Measurements from ENCODE around the gene CCDC179. TPM values are rescaled to one million over a fixed set of nuclear protein-coding genes. Genes with fewer than 3 reads are reported as not detected.

The CCDC179 gene
- total RNA-seq, result not detected in 2 replicates

DNA sequence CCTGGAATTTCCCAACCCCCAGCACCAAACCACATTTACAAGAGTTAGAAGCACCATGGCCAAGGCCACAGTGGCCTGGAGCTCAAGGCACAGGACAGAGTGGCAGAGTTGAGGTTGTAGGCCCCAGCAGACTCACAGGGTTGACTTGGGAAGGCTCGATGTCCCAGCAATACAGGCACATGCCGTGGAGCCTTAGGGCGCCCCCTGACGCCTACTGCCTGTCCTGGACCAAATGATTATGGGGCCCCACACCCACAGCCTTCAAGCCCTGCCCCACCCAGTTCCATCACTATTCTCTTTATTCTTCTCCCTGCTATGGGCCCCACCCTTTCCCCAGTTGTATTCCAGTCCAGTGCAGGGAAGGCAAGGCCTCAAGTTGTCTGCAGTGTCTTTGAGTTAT is at the start of gene CCDC179:
Gene CCDC179 (minus strand): TSS at position 234 of the 400 bp plus-strand sequence. CDS start 53 bp downstream, at position 181.
- DNase-seq (ENCODE audit: low read depth in 2 of 2), result no peak

DNA sequence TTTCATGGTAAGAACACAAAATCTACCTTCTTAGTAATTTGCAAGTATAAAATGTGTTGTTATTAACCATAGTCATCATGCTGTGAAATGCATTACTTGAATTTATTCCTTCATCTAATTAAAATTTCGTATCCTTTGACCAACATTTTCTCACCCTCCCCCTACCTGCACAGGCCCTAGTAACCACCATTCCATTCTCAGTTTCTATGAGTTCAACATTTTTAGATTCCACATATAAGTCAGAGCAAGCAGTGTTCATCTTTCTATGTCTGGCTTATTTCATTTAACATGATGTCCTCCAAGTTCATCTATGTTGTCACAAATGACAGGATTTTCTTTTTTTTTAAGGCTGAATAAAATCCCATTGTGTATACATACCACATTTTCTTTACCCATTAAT is 43.5 kb upstream of the CCDC179 start:
- no peak for DNase-seq (ENCODE audit: low read depth in 2 of 2)

DNA sequence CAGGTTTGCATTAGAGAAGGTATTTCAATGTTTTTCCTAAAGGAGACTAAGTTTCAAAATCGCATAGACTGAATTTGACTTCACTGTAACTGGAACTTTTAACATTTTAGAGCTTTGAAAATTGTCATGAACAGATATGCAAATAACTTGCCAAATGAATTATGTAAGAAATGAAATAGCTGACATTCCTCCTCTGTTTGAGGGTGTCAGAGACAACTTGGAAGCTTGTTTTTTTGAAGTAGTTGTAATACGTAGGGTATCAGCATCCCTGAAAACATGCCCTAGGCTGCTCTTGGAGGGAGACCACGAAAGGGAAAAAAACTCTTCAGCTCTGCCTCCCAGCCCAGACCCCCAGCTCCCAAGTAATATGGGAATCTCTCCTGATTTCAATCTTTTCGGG is 41.3 kb upstream of the CCDC179 start:
- no peak for DNase-seq (ENCODE audit: low read depth in 2 of 2)

DNA sequence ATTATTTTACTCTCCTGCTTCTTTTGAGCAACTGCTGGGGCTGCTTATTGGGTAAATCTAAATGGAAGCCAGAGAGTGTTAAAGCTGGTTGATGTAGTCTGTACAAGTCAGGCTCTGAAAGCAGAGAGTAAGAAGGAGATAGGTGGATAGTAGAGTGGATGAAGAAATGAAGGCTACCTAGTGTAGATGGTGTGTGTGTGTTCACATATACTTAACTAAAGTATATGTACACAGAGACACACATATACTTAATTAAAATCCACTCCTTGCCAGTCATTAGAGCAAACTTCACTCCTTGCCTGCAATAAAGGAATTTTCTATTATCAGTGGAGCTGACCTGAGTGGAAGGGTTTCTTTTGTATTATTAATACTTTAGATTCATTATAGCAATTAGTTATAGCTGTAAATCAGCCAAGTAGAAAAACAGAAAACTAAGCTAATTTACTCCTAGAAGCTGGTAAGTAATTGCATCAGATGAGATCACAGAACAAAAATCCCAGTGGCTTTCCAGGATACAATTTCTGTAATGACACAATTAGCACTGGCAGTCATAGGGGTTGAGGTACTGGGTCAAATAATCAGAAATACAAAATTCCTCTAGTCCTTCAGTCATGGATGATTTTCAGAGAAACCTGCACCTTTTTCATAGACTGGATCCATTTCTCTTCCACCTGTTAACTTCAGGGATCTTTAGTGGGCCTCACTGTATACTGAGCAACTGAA is 40.7 kb upstream of the CCDC179 start:
- DNase-seq (ENCODE audit: low read depth in 2 of 2), result no peak

DNA sequence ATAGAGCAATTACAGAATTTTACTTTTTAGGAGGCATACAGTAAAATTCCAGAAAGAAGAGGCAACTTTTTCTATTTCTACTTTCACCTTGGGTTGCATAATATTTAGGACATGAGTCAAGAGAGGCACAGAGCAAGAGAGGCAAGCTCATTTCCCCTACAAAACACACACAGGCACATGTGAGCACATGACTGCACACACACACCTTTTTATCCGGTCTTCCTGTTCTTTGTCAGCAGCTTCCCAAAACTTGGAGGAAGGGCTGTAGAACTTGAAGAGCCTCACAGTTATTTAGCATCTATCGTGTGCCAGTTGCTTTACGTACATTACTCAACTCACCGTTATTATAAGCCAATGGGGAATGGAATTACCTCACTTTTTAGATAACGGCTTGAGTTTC is 37.8 kb upstream of the CCDC179 start:
- no peak for DNase-seq (ENCODE audit: low read depth in 2 of 2)

DNA sequence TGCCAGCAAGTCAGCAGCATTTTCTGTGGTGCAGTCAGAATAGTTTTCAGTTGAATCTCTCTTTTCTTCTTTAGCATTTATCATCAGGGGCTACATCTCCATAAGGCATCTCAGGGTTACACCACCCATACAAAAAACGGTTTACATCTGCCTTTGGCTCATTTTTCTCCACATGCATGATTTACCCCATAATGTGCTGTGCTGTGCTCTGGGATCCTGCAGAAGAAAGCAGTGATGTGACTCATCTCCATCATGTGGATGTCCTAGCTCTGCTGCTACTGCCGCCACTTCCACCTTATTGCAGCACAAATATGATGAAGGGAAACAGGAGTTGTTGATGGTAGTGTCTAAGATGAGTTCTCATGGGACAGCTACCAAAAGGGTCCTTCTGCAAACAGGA is 30.0 kb upstream of the CCDC179 start:
- no peak for DNase-seq (ENCODE audit: low read depth in 2 of 2)

DNA sequence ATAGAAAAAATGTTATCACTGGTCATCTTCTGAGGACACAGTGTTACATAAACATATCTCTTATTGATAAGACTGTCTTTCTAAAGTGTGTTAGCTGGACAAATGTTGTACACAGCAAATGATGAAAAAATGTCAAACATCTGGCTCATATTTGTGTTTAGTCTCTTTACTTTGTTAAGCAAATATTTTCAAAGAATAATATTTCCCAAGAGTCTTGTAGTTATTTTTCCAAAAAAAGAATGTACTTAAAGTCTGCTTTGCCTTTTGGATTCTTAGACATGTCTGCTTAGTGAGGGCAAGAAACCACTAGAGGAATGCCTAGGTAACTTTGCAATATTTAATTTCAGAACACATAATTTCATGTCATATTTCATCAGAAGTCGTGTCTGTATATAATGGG is 23.9 kb upstream of the CCDC179 start:
- no peak for DNase-seq (ENCODE audit: low read depth in 2 of 2)

DNA sequence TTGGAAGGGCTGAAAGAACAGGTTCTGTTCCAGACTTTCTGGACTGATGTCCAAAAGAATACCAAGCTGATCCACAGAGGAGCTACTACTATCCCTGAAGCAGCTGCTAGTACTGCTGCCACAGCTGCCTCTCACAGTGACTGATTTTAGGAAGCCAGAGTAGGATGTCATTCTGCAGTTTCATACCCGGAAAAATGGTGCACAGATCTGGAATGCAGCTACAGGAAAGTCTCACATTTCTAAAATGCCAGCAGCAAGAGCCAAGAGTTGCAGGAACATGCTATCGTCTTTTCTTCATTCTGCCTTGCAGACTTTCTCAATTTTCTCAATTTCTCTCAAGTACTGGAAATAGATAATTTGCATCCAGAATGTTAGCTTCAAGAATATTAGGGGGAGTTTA is 19.4 kb upstream of the CCDC179 start:
- DNase-seq (ENCODE audit: low read depth in 2 of 2), result peak in 1 of 2 donors; percentile 3

DNA sequence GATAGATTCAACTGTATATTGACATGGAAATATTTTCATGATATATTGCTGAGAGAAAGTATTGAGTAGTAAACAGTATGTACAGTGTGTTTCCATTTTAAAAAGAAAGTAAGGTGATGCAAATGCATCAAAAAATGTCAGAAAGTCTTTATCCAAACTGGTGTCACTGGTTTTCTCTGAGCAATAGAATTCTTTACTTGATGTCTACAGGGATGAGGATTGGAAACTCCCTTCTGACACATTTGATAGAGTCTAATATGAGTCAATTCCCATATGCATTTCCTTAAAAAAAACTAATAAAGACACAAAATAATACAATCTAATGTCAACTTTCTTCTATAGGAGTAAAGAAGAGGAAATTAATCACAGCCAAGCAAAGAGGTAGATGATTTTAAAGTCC is 18.3 kb upstream of the CCDC179 start:
- no peak for DNase-seq (ENCODE audit: low read depth in 2 of 2)

DNA sequence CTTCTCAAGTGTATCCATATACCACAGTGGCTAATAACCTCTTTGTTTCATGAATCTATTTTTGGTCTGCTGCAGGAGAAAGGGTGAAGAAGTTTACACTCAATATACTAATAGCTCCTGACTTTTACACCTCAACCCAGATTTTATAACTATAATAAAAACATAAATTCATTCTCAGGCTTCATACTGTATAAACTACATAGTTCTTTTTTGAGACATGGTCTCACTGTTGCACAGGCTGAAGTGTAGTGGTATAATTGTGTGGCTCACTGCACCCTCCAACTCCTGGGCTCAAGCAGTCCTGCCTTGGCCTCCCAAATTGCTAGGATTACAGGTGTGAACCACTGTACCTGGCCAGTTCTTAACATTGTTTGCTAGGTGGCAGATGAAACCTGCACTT is 17.8 kb upstream of the CCDC179 start:
- no peak for DNase-seq (ENCODE audit: low read depth in 2 of 2)

DNA sequence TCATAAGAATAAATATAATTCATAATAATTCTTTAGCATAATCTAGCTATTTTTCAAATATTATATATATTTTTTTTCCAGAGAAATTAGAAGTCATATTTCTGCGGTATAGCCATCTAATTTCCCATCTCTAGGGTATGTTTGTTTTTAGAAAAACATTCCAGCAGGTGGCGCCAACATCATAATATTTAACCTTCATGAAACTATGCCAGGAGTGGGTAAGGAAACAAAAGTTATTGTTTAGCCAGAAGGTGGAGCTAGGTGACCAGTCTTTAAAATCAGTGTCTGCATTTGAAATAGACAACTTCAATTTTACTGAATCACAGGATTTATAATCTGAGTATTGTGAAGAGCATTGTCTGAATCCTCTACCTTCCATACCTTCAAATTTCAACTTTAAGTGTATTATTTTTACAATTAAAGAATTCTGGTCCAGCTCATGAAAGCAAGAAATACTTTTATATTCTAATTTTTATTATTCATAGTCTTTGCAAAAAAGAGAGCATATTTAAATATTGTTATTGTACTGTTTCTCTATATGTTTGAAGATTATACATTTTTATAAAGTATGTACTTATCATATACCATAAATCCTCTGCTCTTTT is 15.7 kb upstream of the CCDC179 start:
- peak; percentile 81 to 87 for DNase-seq (ENCODE audit: low read depth in 2 of 2)

DNA sequence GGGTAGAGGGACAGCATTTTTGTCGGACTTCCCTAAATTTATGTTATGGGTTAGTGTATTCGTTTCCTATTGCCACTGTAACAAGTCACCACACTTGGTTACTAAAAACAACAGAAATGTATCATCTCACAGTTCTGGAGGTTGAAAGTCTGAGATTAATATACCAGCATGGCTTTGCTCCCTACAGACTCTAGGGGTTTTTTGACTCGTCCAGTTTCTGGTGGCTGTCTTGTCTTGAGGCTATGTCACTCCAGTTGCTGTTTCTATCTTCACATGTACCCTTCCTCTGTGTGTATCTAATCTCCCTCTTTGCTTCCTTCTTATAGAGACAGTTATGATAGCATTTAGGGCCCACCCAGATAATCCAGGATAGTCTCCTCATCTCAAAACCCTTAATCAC is 9.1 kb upstream of the CCDC179 start:
- no peak for DNase-seq (ENCODE audit: low read depth in 2 of 2)

DNA sequence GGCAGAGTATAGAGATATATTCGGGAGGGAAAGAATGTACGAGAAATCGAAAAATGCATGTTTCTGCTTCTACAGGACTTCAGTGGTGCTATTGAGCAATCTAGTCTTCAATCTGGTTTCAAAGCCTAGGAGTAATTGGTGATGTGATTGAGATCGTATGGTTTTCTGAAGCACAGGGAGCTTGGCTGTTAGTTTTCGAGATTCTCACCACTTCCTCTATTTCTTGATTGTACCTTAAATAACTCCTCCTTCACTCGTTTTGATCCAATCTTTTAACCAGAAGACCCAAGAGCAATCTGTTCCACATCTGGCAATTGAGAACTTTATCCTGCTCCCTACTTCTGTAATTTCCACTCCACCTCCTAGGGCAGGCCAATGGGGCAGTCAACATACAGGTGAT is 518 bp downstream of the CCDC179 start:
- DNase-seq (ENCODE audit: low read depth in 2 of 2), result no peak

DNA sequence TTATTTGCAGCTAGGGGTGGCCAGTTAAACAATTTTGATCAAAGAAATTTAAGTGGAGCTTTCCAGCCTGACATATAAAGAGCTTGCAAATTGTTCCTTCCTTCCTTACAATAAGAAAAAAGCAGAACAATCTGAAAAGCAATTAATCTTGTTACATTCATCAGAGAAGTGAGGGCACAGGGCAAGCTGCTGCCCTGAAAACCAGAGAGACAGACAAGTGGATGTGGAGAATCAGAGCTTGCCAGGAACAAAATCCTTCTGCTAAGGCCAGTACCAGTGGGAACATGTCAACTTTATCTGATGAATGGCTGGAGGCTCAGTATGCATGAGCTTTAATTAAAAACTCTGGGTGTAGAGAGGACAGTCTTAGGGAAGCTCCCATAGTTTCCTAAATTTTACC is 8.8 kb downstream of the CCDC179 start:
- DNase-seq (ENCODE audit: low read depth in 2 of 2), result no peak

DNA sequence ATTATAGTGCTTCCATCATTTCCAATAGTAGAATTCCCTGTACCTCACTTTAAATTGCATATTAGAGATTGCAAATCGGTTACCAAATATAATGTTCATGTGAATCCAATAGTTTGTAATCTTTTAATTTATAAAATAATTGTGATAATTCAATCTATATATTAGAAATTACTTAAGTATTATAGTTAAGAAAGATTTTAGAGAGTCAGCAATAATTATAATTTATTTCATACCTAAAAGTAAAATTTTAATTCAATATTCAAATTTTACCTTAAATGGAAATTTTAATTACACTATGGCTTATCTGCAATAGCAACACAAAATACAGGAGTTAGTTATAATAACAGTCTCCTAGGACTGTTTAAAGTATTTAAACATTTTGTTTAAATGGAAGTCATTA is 13.5 kb downstream of the CCDC179 start:
- no peak for DNase-seq (ENCODE audit: low read depth in 2 of 2)

DNA sequence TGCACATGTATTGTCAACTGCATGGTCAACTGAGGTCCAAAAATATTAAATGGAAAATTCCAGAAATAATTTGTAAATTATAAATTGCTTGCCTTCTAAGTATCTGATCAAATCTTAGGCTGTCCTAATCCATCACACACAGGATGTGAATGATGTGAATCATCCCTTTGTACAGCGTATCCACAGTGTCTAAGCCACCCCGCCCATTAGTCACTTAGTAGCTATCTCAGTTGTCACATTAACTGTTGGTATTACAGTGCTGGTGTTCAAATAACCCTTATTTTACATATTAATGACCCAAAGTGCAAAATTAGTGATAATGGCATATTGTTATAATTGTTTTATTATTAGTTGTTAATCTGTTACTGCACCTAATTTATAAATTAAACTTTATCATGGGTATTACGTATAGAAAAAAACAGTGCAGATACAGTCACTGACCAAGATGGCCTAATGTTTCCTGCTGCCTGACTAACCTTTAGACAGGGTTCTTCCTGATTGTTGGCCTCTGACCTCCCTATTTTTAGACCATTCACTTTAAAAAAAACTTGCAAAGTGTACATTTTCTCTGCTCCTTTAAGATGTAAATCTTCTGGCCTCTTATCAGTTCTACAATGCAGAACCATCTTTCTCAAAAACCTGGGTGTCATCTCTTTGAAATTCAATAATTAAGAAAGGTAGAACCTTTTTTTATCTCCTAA is 27.8 kb downstream of the CCDC179 start:
- DNase-seq (ENCODE audit: low read depth in 2 of 2), result peak; percentile 30 to 63

DNA sequence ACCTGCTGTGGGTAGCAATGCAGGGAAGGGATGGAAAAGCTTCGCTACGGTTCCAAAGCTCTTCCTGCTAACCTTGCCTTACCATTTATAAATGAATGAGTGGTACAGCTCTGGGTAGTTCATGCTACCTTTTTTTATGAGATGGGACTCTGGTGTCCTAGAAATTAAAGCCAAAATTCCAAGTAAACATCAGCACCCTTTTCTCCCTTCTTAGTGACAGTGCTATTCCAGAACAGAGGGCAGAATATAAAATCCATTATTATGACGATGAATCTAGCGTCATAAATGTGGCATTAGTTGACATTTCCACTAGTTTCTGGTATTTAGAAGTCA is 30.2 kb downstream of the CCDC179 start:
- DNase-seq (ENCODE audit: low read depth in 2 of 2), result no peak

DNA sequence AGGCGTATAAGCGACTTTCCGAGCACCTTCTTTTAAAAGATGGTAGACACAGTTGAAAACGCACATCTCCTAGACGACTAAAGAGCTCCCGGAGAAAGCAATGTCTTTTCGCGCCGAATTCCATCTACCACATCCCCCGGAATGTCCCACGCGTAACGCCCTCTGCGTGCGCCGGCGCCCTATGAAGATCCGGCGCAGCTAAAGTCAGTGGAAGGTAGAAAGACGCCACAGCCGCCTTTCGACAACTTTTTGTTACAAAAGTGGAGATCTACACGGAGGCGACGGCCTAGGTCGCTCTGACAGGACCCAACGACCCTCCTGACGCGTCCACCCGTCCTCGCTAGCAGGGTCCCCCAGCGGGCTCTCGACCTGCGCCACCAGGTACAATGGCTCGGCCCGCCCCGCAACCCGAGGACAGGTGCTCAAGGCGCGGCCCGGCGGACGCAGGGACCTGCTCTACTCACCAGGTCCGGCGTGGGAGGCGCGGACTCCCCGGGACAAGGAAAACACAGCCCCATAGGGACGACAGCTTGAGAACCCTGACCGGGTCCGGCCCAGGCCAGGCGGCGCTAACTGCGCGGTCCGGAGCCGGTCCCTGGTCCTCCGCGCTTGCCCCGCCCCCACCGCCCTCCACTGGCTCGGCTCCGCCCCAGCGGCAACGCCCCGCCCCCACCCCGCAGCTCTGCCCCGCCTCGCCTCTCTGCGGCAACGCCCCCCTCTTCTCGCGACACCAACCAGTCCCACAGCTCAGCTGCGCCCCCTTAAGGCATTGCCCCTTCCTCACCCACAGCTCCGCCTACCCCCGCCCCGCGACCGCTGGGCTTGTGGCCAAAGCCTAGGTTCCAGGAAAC is 30.8 kb downstream of the CCDC179 start, which contains the start of gene SVIP:
Gene SVIP (minus strand): TSS at position 571 of the 851 bp plus-strand sequence. CDS start 53 bp downstream, at position 518.
- peak; percentile 97 to 99 for DNase-seq (ENCODE audit: low read depth in 2 of 2)

DNA sequence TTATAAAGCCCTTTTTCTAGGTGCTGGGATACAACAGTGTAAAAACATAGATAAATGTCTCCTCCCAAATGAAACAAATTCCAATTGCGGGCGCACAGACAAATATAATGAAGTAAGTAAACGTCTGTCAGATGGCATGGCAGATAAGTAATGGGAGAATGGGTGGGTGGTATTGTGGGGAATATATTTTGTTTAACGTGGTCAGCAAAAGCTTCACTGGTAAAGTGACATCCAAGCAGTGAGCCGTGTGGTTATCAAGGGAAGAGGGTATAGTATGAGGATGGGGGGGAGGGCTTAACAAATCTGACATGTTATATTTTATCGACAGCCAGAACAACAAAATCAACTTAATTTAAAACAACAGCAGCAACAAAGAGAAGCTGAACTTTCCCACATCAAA is 31.9 kb downstream of the CCDC179 start:
- DNase-seq (ENCODE audit: low read depth in 2 of 2), result no peak

DNA sequence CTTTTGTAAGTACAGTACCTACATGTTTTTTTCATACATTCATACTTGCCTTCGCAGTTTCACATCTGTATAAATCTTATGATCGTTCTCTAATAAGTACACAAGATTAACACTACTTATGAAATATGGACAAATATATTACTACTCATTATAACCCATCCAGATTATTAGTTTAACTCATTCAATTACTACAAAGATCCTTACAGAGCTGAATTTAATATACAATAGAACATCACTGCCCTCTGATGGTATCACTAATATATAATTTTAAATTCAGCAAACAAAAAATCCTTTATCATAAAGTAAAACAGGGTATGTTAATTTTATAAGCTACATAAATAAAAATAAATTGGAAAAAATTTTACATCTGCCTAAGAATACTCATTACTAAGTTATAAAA is 38.1 kb downstream of the CCDC179 start:
- DNase-seq (ENCODE audit: low read depth in 2 of 2), result no peak

DNA sequence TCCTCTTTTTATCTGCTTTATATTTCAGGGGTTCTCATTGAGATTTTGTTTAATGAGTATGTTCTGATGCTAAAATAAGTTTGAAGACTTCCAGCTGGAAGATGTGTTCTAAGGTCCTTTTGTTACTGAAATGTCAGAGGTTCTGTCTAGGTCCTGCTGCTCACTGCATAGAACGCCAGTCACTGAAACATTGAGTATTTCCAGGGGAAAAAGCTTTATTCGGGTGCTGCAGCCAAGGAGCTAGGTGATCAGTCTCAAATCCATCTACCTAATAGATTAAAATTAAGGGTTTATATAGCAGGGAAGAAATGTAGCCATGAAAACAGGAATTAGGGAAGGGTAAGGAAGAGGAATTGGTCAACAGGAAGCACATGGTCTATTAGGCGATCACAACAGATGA is 50.4 kb downstream of the CCDC179 start:
- no peak for DNase-seq (ENCODE audit: low read depth in 2 of 2)
